ES-I3 (cell line): ENCODE data around the gene TMEM218.

Experiments
- H3K36me3 ChIP-seq: 2 replicates; pipeline ENCODE4 v1.6.1; 2013; ENCODE audit warnings: mild to moderate bottlenecking, low read length, control low read depth, moderate library complexity; ENCODE audit not compliant: insufficient read depth
- H3K4me1 ChIP-seq: 2 replicates; pipeline ENCODE4 v1.6.1; 2013; ENCODE audit warnings: mild to moderate bottlenecking, control low read depth, low read length; ENCODE audit not compliant: insufficient read depth
- H3K9ac ChIP-seq: 2 replicates; pipeline ENCODE4 v1.6.1; 2013; ENCODE audit warnings: low read depth, mild to moderate bottlenecking, low read length, moderate library complexity
- H3K9me3 ChIP-seq: 2 replicates; pipeline ENCODE4 v1.6.1; 2013; ENCODE audit warnings: mild to moderate bottlenecking, low read length, moderate library complexity; ENCODE audit not compliant: control insufficient read depth, insufficient read depth

The TMEM218 gene

GRCh38 chr11:125079878-125080530 lies 31.4 kb downstream of the TMEM218 start:
- Histone ChIP-seq H3K9me3 (no peaks in the 10 kb centered on the region), H3K36me3 (no peaks in the 10 kb centered on the region), H3K9ac (no peak overlapping the region), H3K4me1 (peaks cover 8% of the 10 kb centered on the region; the same call in 1 of the 2 replicates)

GRCh38 chr11:125079151-125079877 lies 32.1 kb downstream of the TMEM218 start:
- peaks cover 8% of the 10 kb centered on the region; the same call in 1 of the 2 replicates for H3K4me1 ChIP-seq
- no peaks in the 10 kb centered on the region for H3K36me3 ChIP-seq
- H3K9ac ChIP-seq = no peak overlapping the region
- no peaks in the 10 kb centered on the region for H3K9me3 ChIP-seq

- Histone ChIP-seq H3K4me1 (peaks cover 8% of the 10 kb centered on the region; the same call in 1 of the 2 replicates), H3K9me3 (no peaks in the 10 kb centered on the region), H3K9ac (no peak overlapping the region), H3K36me3 (no peaks in the 10 kb centered on the region)
Observed at GRCh38 chr11:125078516-125079140, 32.8 kb downstream of the TMEM218 start.

- no peaks in the 10 kb centered on the region for H3K9me3 ChIP-seq
- H3K4me1 ChIP-seq = peaks cover 8% of the 10 kb centered on the region; the same call in 1 of the 2 replicates
- H3K36me3 ChIP-seq = no peaks in the 10 kb centered on the region
- H3K9ac ChIP-seq = no peak overlapping the region
Observed at GRCh38 chr11:125078016-125078415, 33.4 kb downstream of the TMEM218 start.

GRCh38 chr11:125076378-125076945 lies 35.0 kb downstream of the TMEM218 start:
- Histone ChIP-seq H3K9me3 (no peaks in the 10 kb centered on the region), H3K36me3 (no peaks in the 10 kb centered on the region), H3K9ac (no peak overlapping the region), H3K4me1 (peaks cover 8% of the 10 kb centered on the region; the same call in 1 of the 2 replicates)

GRCh38 chr11:125075900-125076317 lies 35.5 kb downstream of the TMEM218 start:
- Histone ChIP-seq H3K36me3 (no peaks in the 10 kb centered on the region), H3K4me1 (peaks cover 13% of the 10 kb centered on the region; the same call in 1 of the 2 replicates), H3K9me3 (no peaks in the 10 kb centered on the region), H3K9ac (no peak overlapping the region)

GRCh38 chr11:125075242-125075625 lies 36.2 kb downstream of the TMEM218 start:
- Histone ChIP-seq H3K36me3 (no peaks in the 10 kb centered on the region), H3K9me3 (no peaks in the 10 kb centered on the region), H3K4me1 (peaks cover 17% of the 10 kb centered on the region; the same call in 1 of the 2 replicates), H3K9ac (no peak overlapping the region)

- no peaks in the 10 kb centered on the region for H3K9me3 ChIP-seq
- peaks cover 17% of the 10 kb centered on the region; the same call in 1 of the 2 replicates for H3K4me1 ChIP-seq
- no peaks in the 10 kb centered on the region for H3K36me3 ChIP-seq
- H3K9ac ChIP-seq = no peak overlapping the region
Observed at GRCh38 chr11:125074511-125075241, 36.8 kb downstream of the TMEM218 start.

- Histone ChIP-seq H3K4me1 (peaks cover 17% of the 10 kb centered on the region; the same call in 1 of the 2 replicates), H3K9me3 (no peaks in the 10 kb centered on the region), H3K9ac (no peak overlapping the region), H3K36me3 (no peaks in the 10 kb centered on the region)
Observed at GRCh38 chr11:125073616-125074483, 37.6 kb downstream of the TMEM218 start.

GRCh38 chr11:125072961-125073590 lies 38.4 kb downstream of the TMEM218 start:
- H3K4me1 ChIP-seq = peaks cover 17% of the 10 kb centered on the region; the same call in 1 of the 2 replicates
- no peaks in the 10 kb centered on the region for H3K9me3 ChIP-seq
- no peaks in the 10 kb centered on the region for H3K36me3 ChIP-seq
- no peak overlapping the region for H3K9ac ChIP-seq

- H3K9me3 ChIP-seq = no peaks in the 10 kb centered on the region
- no peak overlapping the region for H3K9ac ChIP-seq
- H3K4me1 ChIP-seq = peaks cover 17% of the 10 kb centered on the region; the same call in 1 of the 2 replicates
- H3K36me3 ChIP-seq = no peaks in the 10 kb centered on the region
Observed at GRCh38 chr11:125072218-125072960, 39.0 kb downstream of the TMEM218 start.

- H3K4me1 ChIP-seq = peaks cover 17% of the 10 kb centered on the region; the same call in 1 of the 2 replicates
- H3K36me3 ChIP-seq = no peaks in the 10 kb centered on the region
- no peaks in the 10 kb centered on the region for H3K9me3 ChIP-seq
- H3K9ac ChIP-seq = no peak overlapping the region
Observed at GRCh38 chr11:125071846-125072217, 39.6 kb downstream of the TMEM218 start.
